Tibial artery (tissue), 4 donors: ENCODE data around the gene TNS4.

ENCODE experiments used
- DNase-seq, 2 donors: peaks; one replicate each; pipeline ENCODE4 v3.0.0-alpha.2; 2019
- H3K27ac ChIP-seq, 2 donors: fragments of 200-600 bp; sonication (generic) in 1 of 2; 1 replicate in 1 of 2; 2 replicates in 1 of 2; pipeline ENCODE4 v1.5.1; 2018 to 2019; ENCODE audit warnings: mild to moderate bottlenecking in 1 of 2
- H3K27me3 ChIP-seq, 2 donors: fragments of 200-600 bp; sonication (generic) in 1 of 2; one replicate each; pipeline versions ENCODE4 v1.5.1 to v1.6.0; 2016 to 2019
- H3K36me3 ChIP-seq, 3 donors: fragments of 200-600 bp; sonication (generic) in 2 of 3; one replicate each; pipeline ENCODE4 v1.5.1; 2016 to 2019; ENCODE audit warnings: mild to moderate bottlenecking in 2 of 3
- H3K4me1 ChIP-seq, 4 donors: fragments of 200-600 bp; sonication (generic) in 2 of 4; 1 replicate in 3 of 4; 2 replicates in 1 of 4; pipeline ENCODE4 v1.5.1; 2016 to 2019
- H3K4me3 ChIP-seq, 2 donors: fragments of 200-600 bp; sonication (generic) in 1 of 2; 1 replicate in 1 of 2; 2 replicates in 1 of 2; pipeline ENCODE4 v1.5.1; 2018 to 2019; ENCODE audit warnings: mild to moderate bottlenecking in 2 of 2
- H3K9me3 ChIP-seq, 3 donors: fragments of 200-600 bp; sonication (generic) in 1 of 3; one replicate each; pipeline ENCODE4 v1.5.1; 2016 to 2019
- intact Hi-C: fragments of 100-400 bp; cut with DNase I; formaldehyde crosslinking; loops from one replicate; pipeline ENCODE4 v1.15.0; 2023; ENCODE audit warnings: low total_unique reads
- TF ChIP-seq, protein P1 (sequence below), 2 experiments: fragments of 200-600 bp in 1 of 2; fragments of 450-650 bp in 1 of 2; IDR thresholded peaks; one replicate each; pipeline ENCODE4 v1.5.1; 2017 to 2019; ENCODE audit warnings: antibody characterized with exemption in 2 of 2, mild to moderate bottlenecking in 1 of 2, moderate library complexity in 1 of 2

Gene TNS4

GRCh38 chr17:40500190-40500589, 1.2 kb downstream of the TNS4 start:
- DNase-seq, result no peak
- Histone ChIP-seq H3K27me3 (no peaks in the 10 kb centered on the region), H3K4me1 (peaks cover 12 to 29% (median 21%) of the 10 kb centered on the region in 4 donors), H3K36me3 (no peaks in the 10 kb centered on the region), H3K9me3 (peaks cover 0 to 4% (median 0%) of the 10 kb centered on the region in 3 donors), H3K4me3 (no peak overlapping the region), H3K27ac (peak overlapping the region in 1 of 2 donors; percentile 66)
- TF ChIP-seq, protein P1, sequence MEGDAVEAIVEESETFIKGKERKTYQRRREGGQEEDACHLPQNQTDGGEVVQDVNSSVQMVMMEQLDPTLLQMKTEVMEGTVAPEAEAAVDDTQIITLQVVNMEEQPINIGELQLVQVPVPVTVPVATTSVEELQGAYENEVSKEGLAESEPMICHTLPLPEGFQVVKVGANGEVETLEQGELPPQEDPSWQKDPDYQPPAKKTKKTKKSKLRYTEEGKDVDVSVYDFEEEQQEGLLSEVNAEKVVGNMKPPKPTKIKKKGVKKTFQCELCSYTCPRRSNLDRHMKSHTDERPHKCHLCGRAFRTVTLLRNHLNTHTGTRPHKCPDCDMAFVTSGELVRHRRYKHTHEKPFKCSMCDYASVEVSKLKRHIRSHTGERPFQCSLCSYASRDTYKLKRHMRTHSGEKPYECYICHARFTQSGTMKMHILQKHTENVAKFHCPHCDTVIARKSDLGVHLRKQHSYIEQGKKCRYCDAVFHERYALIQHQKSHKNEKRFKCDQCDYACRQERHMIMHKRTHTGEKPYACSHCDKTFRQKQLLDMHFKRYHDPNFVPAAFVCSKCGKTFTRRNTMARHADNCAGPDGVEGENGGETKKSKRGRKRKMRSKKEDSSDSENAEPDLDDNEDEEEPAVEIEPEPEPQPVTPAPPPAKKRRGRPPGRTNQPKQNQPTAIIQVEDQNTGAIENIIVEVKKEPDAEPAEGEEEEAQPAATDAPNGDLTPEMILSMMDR (IDR thresholded peaks at IDR 0.05), result no peak
- intact Hi-C loops, result no loop called here

- Histone ChIP-seq H3K36me3 (no peaks in the 10 kb centered on the region), H3K27me3 (no peaks in the 10 kb centered on the region), H3K27ac (peak overlapping the region; percentile 54 to 66), H3K4me3 (peak overlapping the region; percentile 23 to 31), H3K9me3 (peaks cover 0 to 4% (median 0%) of the 10 kb centered on the region in 3 donors), H3K4me1 (peaks cover 12 to 29% (median 21%) of the 10 kb centered on the region in 4 donors)
- peak; percentile 89 to 96 for DNase-seq
- TF ChIP-seq, protein P1 (IDR thresholded peaks at IDR 0.05), result no peak
- intact Hi-C loops, result no loop called here
Observed at GRCh38 chr17:40499551-40500189, 1.8 kb downstream of the TNS4 start.

- Histone ChIP-seq H3K27me3 (no peaks in the 10 kb centered on the region), H3K27ac (peak overlapping the region; percentile 54 to 66), H3K9me3 (peaks cover 0 to 2% (median 0%) of the 10 kb centered on the region in 3 donors), H3K4me3 (no peak overlapping the region), H3K4me1 (peaks cover 12 to 29% (median 21%) of the 10 kb centered on the region in 4 donors), H3K36me3 (no peaks in the 10 kb centered on the region)
- no peak for DNase-seq
- TF ChIP-seq, protein P1 (IDR thresholded peaks at IDR 0.05), result no peak
- intact Hi-C loops, result no loop called here
Observed at GRCh38 chr17:40498281-40499084, 2.9 kb downstream of the TNS4 start.

DNA sequence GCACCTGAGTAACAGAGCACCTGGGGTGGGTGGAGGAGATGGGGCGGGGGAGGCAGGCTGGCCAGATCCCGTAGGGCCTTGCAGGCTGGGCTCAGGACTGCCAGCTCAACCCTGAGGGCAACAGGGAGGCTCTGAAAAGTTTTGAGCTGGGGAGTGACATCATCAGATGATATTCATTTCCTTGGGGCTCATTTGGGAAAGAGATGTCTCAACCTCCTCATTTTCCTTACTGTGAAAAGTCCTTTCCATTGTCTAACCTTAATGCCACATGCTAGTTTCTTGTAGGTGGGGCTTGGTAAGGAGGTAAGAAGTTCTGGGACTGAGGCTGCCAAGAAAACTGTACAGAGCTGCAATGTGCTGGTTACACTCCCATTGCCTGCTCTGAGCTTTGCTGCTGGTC, 3.7 kb downstream of the TNS4 start:
- Histone ChIP-seq H3K36me3 (no peaks in the 10 kb centered on the region), H3K9me3 (no peaks in the 10 kb centered on the region), H3K27me3 (no peaks in the 10 kb centered on the region), H3K27ac (peak overlapping the region; percentile 12 to 66), H3K4me3 (no peak overlapping the region), H3K4me1 (peaks cover 12 to 29% (median 21%) of the 10 kb centered on the region in 4 donors)
- no peak for DNase-seq
- TF ChIP-seq, protein P1 (IDR thresholded peaks at IDR 0.05), result no peak
- intact Hi-C loops, result no loop called here

DNA sequence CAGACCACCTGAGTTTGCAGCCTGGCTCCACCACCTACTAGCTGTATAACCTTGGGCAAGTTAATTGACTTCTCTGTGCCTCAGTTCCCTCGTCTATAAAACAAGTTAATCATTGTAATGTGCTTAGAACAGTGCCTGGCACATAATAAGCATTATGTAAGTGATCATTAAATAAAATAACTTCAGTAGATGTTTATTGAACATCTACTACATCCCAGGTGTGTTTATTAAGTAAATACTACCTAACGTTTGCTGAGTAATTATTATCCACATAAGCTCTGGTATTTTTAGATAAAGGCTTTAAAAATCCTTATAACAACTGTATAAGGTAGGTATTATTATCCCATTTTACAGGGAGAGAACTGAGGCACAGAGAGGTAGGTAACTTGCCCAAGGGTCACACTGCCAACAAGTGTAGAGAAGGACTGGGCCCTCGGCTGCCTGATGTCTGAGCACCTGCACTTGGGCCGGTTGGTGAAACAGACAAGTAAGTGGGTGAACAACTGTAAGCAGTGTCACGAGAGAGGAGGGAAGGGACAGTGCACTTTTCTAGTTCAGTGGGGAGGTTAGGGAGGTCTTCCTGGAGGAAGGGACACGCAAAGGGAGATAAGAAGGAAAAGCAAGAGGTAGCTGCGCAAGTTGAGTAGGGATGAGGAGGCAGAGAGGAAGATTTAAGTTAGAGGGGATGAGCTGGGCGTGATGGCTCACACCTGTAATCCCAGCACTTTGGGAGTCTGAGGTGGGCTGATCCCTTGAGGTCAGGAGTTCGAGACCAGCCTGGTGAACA, 4.6 kb downstream of the TNS4 start:
- Histone ChIP-seq H3K27ac (no peak overlapping the region), H3K4me3 (no peak overlapping the region), H3K27me3 (no peaks in the 10 kb centered on the region), H3K9me3 (no peaks in the 10 kb centered on the region), H3K36me3 (no peaks in the 10 kb centered on the region), H3K4me1 (peaks cover 12 to 29% (median 21%) of the 10 kb centered on the region in 4 donors)
- DNase-seq, result no peak
- intact Hi-C loops, result no loop called here
- TF ChIP-seq, protein P1 (IDR thresholded peaks at IDR 0.05), result no peak
